Measurements from ENCODE around the gene PER1. TPM values are rescaled to one million over a fixed set of nuclear protein-coding genes. Genes with fewer than 3 reads are reported as not detected.

The PER1 gene
- total and polyA plus RNA-seq, 10 of the 15 experiments (the other 5 are each of a cell fraction or from before 2014, with no cell fraction given): 0.02 to 25.1 (median 5.4) TPM

GRCh38 chr17:8118769-8119580, 33.2 kb downstream of the PER1 start:
- ATAC-seq (peak; percentile 70), DNase-seq (ENCODE audit: low read depth, low spot score) (peak; percentile 57), FAIRE-seq (peak; percentile 79)
- Histone ChIP-seq H3K27ac (ENCODE audit: control insufficient read depth, insufficient read depth) (peak overlapping the region; percentile 12; the same call in 1 of the 2 replicates), H3K4me2 (ENCODE audit: control insufficient read depth, insufficient read depth) (peak overlapping the region; percentile 67), H3K36me3 (ENCODE audit: control insufficient read depth in 2 of 2, insufficient read depth in 2 of 2, low read length in 1 of 2) (no peaks in the 10 kb centered on the region), H3K4me3 (peak overlapping the region; percentile 86), H3K4me1 (ENCODE audit: control insufficient read depth, insufficient read depth, low read length) (peaks cover 26% of the 10 kb centered on the region), H3K9ac (ENCODE audit: control insufficient read depth, insufficient read depth, low read length) (0 out of 2 replicates have a peak overlapping the region, but pooled peaks have one; percentile 1), H3K79me2 (ENCODE audit: control insufficient read depth, insufficient read depth, low read length) (no peaks in the 10 kb centered on the region), H3K27me3 (replicated peaks in 1 of 2; ENCODE audit: control insufficient read depth in 2 of 2, insufficient read depth in 2 of 2, low read length in 1 of 2) (peaks cover 3 to 9% of the 10 kb centered on the region in 2 experiments; a peak in 3 of 4 replicates), H4K20me1 (ENCODE audit: control insufficient read depth, insufficient read depth) (no peaks in the 10 kb centered on the region), H3K9me3 (replicated peaks; ENCODE audit: control insufficient read depth, insufficient read depth, low read length) (no peaks in the 10 kb centered on the region), H2AFZ (ENCODE audit: control insufficient read depth, low read depth, low read length) (peak overlapping the region; percentile 39)
- BruUV-seq (replicated peaks): no TSS peak
- ChIA-PET RAD21 (ENCODE audit: unreplicated experiment) (interaction anchor here (0.6 to 3.3 kb wide), 26 partner anchors 9 to 206 kb away, joined by 3 to 40 read pairs (median 8); partner anchors contain the start of genes AURKB, BORCS6, CNTROB and RANGRF), CTCF (interaction anchor here (0.6 to 7.4 kb wide), 53 partner anchors 8 to 776 kb away, joined by 3 to 116 read pairs (median 5); partner anchors contain the start of genes BORCS6, CNTROB, CTC1 and NAA38), POLR2A (interaction anchor here (0.6 to 3.1 kb wide), 27 partner anchors 13 to 900 kb away, joined by 3 to 28 read pairs (median 4); partner anchors contain the start of genes AURKB, CNTROB, PER1 and RANGRF), SMC1A (ENCODE audit: uncharacterized antibody, unreplicated experiment) (interaction anchor here (0.7 to 3.7 kb wide), 32 partner anchors 9 to 799 kb away, joined by 3 to 28 read pairs (median 5); partner anchors contain the start of genes BORCS6, RANGRF and SLC25A35)
- intact Hi-C loops (cut with micrococcal nuclease; ENCODE audit: unreplicated experiment): loop anchor here (1.0 to 5.0 kb wide), 4 partner anchors 38 to 103 kb away; no protein-coding TSS in a partner anchor
- WGBS (ENCODE audit: insufficient coverage, insufficient replicate concordance, low lambda C conversion rate, missing lambda C conversion rate): 2% methylated on average over 38 of the region's 38 CpGs
- in situ Hi-C loops (cut with MboI): loop anchor here (5.0 kb wide), 1 partner anchor 178 kb away; the partner anchor contains the start of gene SLC25A35
- TF ChIP-seq YY1 (IDR thresholded peaks at IDR 0.05; ENCODE audit: low read depth, low read length) (peak; percentile 78), SIN3A (IDR thresholded peaks at IDR 0.05; ENCODE audit: low read depth, low read length) (no peak), GATAD2B (conservative IDR thresholded peaks at IDR 0.05; ENCODE audit: low read depth) (no peak), KAT2A (conservative IDR thresholded peaks at IDR 0.05; ENCODE audit: control insufficient read depth, low read depth, low read length) (no peak), FOXK2 (IDR thresholded peaks at IDR 0.05) (no peak), POU2F2 (IDR thresholded peaks at IDR 0.05; ENCODE audit: borderline replicate concordance, low read depth, low read length) (0 out of 3 replicates have a peak, but pooled peaks have one; percentile 14), FOXM1 (IDR thresholded peaks at IDR 0.05; ENCODE audit: low read depth, low read length) (peak; percentile 38; the same call in 1 of the 2 replicates), ATF2 (IDR thresholded peaks at IDR 0.05; ENCODE audit: low read length) (no peak; the same call in 1 of the 2 replicates), PKNOX1 (IDR thresholded peaks at IDR 0.05) (no peak), SMC3 (IDR thresholded peaks at IDR 0.05; ENCODE audit: borderline replicate concordance, low read length) (peak; percentile 34; the same call in 1 of the 2 replicates), E2F4 (IDR thresholded peaks at IDR 0.05; ENCODE audit: low read depth, low read length) (no peak), HDAC6 (IDR thresholded peaks at IDR 0.05; ENCODE audit: unreplicated experiment) (no peak), RUNX3 (IDR thresholded peaks at IDR 0.05; ENCODE audit: low read length) (peak; percentile 55), ZNF622 (IDR thresholded peaks at IDR 0.05) (no peak), CBX5 (IDR thresholded peaks at IDR 0.05; ENCODE audit: low read depth) (no peak), ESRRA (IDR thresholded peaks at IDR 0.05; ENCODE audit: low read length) (no peak; the same call in 1 of the 2 replicates), IRF5 (IDR thresholded peaks at IDR 0.05; ENCODE audit: borderline replicate concordance) (no peak), CBFB (IDR thresholded peaks at IDR 0.05; ENCODE audit: low read depth) (no peak)
